K562 (cell line): ENCODE data around the gene SYT14. TPM values are rescaled to one million over a fixed set of nuclear protein-coding genes. Genes with fewer than 3 reads are reported as not detected.

Experiments
- HMGN3 ChIP-seq: IDR thresholded peaks from 2 replicates; pipeline ENCODE4 v1.6.1; 2011; ENCODE audit warnings: borderline replicate concordance, low read depth, mild to moderate bottlenecking, mixed read lengths, low read length; ENCODE audit not compliant: insufficient read length; ENCODE audit errors: extremely low read depth
- ILF3 ChIP-seq: fragments of 450-650 bp; IDR thresholded peaks from 2 replicates; pipeline ENCODE4 v1.6.1; 2018; ENCODE audit warnings: antibody characterized with exemption, mild to moderate bottlenecking, moderate library complexity, borderline replicate concordance
- RBM17 ChIP-seq: fragments of 200-400 bp; formaldehyde crosslinking; IDR thresholded peaks from 2 replicates; pipeline ENCODE4 v1.6.1; 2017; ENCODE audit warnings: low read depth, mild to moderate bottlenecking, low read length, borderline replicate concordance
- TFAM ChIP-seq: fragments of 250-450 bp; sonication (Bioruptor Pico); conservative IDR thresholded peaks from 2 replicates; pipeline ENCODE4 v1.5.0; 2021; ENCODE audit warnings: mild to moderate bottlenecking, moderate library complexity
- ZNF699 ChIP-seq: fragments of 250-450 bp; sonication (Bioruptor Pico); IDR thresholded peaks from 2 replicates; pipeline ENCODE4 v1.8.0; 2021; ENCODE audit warnings: mild to moderate bottlenecking, moderate library complexity; ENCODE audit not compliant: insufficient replicate concordance
- polyA plus RNA-seq, 8 experiments: library from polyadenylated mRNA; depleted of rRNA in 4 of 8; stranded (reverse) in 5 of 8; unstranded in 3 of 8; fragments of >200 nt; fragmentation: Nextera tagmentation in 2 of 8; fragmentation: Illumina TruSeq in 1 of 8; extraction: Ambion mirVana in 2 of 8; extraction: Trizol in 1 of 8; gene quantifications; 2 replicates each; pipeline versions ENCODE4 v1.2.1 to v1.2.3, GENCODE V29; 2011 to 2014; ENCODE audit warnings: inconsistent platforms in 1 of 8, missing spikeins in 1 of 8
- total RNA-seq, 7 experiments: library from RNA; depleted of rRNA in 6 of 7; stranded (reverse); fragments of >200 nt in 6 of 7; fragmentation: Illumina TruSeq in 2 of 7; extraction: Trizol in 2 of 7; gene quantifications; 2 replicates each; pipeline versions ENCODE4 v1.2.1 to v1.2.3, GENCODE V29; 2011 to 2021; ENCODE audit warnings: low replicate concordance in 1 of 7
- TF ChIP-seq, protein P1 (sequence below): conservative IDR thresholded peaks from 2 replicates; pipeline ENCODE4 v1.6.1; 2011; ENCODE audit warnings: low read depth, mild to moderate bottlenecking, low read length; ENCODE audit not compliant: control insufficient read depth
- TF ChIP-seq, protein P2 (sequence below): fragments of 150-350 bp; conservative IDR thresholded peaks from 2 replicates; pipeline ENCODE4 v1.6.1; 2014; ENCODE audit warnings: low read length

SYT14 gene
- total and polyA plus RNA-seq, 9 of the 15 experiments (the other 6 are each of a cell fraction or from before 2014, with no cell fraction given), result 0.01 to 0.04 TPM; not detected in 7

DNA sequence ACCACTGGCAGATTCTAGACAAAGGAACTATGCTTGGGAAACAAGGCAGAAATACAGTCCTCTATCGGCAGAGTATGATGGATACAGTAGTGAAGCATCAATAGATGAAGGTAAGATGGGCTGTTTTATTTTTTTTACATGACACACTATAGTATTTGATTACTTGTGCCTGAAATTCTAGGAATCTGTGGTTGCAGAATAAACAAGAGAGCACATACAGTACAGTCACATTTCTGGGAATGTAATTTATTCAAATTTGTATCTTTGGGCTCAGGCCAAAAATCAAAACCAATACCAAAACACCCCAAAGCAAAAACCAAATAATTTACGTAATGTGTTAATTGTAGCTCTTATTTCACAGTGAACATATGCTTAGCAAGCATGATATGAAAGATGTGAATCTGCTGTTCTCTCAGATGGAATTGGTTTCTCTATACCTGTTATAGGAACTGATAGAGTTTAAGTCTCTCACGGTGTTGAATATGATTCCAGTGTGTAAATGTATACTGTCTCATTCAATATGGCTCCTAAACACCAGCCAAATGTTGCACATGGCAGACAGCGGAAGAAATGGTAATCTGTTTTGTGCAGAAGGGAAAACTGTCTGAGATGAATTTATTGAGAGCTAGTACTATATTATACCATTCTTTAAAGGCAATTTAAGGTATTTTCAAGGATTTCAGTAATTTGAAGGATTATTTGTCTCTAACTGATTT is 83.3 kb downstream of the SYT14 start (continued):
- TF ChIP-seq, protein P1, sequence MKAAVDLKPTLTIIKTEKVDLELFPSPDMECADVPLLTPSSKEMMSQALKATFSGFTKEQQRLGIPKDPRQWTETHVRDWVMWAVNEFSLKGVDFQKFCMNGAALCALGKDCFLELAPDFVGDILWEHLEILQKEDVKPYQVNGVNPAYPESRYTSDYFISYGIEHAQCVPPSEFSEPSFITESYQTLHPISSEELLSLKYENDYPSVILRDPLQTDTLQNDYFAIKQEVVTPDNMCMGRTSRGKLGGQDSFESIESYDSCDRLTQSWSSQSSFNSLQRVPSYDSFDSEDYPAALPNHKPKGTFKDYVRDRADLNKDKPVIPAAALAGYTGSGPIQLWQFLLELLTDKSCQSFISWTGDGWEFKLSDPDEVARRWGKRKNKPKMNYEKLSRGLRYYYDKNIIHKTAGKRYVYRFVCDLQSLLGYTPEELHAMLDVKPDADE, result no peak
- TF ChIP-seq TFAM (CRISPR knock-in tag) (no peak), ZNF699 (CRISPR knock-in tag) (no peak), HMGN3 (no peak), RBM17 (no peak), ILF3 (no peak)
- TF ChIP-seq, protein P2, sequence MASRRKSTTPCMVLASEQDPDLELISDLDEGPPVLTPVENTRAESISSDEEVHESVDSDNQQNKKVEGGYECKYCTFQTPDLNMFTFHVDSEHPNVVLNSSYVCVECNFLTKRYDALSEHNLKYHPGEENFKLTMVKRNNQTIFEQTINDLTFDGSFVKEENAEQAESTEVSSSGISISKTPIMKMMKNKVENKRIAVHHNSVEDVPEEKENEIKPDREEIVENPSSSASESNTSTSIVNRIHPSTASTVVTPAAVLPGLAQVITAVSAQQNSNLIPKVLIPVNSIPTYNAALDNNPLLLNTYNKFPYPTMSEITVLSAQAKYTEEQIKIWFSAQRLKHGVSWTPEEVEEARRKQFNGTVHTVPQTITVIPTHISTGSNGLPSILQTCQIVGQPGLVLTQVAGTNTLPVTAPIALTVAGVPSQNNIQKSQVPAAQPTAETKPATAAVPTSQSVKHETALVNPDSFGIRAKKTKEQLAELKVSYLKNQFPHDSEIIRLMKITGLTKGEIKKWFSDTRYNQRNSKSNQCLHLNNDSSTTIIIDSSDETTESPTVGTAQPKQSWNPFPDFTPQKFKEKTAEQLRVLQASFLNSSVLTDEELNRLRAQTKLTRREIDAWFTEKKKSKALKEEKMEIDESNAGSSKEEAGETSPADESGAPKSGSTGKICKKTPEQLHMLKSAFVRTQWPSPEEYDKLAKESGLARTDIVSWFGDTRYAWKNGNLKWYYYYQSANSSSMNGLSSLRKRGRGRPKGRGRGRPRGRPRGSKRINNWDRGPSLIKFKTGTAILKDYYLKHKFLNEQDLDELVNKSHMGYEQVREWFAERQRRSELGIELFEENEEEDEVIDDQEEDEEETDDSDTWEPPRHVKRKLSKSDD, result no peak
